ENCODE results near the gene PDE6H. TPM values are rescaled to one million over a fixed set of nuclear protein-coding genes. Genes with fewer than 3 reads are reported as not detected.

Gene PDE6H
- polyA plus RNA-seq, 10 donors, result not detected

DNA sequence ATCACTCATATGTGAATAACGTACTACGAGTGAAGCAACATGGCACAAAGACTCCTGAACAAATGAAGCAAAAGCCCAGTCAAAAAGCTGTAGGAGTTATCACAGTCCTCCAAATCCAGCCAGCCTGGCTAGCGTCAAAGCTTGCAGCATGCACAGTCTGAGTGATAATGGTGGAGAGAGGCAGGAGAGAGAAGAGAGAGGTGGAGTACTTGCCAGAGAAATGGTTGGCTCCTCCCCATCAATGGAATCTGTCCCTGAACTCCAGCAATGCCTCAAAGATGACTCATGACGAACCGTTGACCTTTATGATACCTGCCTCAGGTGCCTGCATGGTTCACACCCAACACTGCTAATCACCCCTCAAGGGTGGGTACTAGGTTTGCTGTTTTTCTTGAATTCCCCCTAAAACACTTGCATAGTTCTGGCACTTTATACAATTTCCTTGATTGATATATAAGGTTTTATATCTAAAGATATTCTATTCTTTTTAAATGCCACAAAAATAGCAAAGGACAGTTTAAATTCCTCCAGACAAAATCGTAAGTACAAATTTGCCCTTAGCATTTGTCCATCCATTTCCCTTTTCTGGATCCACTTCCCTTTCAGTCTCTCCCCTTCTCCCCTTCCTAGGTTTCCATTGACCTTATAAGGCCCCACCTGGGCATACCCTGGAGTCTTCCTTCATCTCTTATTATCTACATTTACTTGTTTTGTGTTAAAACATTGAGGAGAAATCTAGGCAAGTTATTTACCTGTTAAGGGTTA is 21.7 kb upstream of the PDE6H start:
- no peak for DNase-seq

- DNase-seq, result no peak
Measured at GRCh38 chr12:14951851-14952250, 21.0 kb upstream of the PDE6H start.

DNA sequence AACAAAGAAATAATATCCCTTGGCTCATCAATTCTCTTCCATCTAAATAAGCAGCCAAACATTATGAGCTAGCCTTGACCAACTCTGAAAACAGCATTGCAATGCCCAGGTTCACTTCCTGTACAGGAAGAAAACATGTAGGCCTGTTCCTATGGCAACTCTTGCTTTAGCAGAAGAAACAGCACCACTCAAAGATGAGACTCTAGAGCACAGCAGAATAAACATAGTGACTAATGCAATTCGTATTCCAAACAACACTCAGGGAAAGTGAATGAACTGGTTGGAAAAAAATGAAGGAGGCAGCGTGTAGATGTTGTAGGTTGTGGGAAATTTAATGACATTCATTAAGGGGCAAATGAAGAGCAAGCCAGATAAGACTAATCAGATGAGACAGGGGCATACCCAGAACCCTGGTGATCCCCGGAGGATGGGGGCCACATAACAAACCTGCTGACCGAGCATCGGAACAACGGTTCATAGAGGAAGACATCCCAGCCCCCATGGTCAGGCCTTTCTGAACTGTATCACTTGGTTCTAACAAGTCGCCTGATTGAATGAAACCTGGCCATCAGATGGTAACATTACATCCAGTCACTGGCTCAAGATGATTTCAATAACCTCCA is 20.4 kb upstream of the PDE6H start:
- peak; percentile 49 to 81 (median 70) for DNase-seq

GRCh38 chr12:14953752-14954151 is 19.1 kb upstream of the PDE6H start:
- no peak for DNase-seq

GRCh38 chr12:14954269-14954668 is 18.6 kb upstream of the PDE6H start:
- DNase-seq, result no peak

DNA sequence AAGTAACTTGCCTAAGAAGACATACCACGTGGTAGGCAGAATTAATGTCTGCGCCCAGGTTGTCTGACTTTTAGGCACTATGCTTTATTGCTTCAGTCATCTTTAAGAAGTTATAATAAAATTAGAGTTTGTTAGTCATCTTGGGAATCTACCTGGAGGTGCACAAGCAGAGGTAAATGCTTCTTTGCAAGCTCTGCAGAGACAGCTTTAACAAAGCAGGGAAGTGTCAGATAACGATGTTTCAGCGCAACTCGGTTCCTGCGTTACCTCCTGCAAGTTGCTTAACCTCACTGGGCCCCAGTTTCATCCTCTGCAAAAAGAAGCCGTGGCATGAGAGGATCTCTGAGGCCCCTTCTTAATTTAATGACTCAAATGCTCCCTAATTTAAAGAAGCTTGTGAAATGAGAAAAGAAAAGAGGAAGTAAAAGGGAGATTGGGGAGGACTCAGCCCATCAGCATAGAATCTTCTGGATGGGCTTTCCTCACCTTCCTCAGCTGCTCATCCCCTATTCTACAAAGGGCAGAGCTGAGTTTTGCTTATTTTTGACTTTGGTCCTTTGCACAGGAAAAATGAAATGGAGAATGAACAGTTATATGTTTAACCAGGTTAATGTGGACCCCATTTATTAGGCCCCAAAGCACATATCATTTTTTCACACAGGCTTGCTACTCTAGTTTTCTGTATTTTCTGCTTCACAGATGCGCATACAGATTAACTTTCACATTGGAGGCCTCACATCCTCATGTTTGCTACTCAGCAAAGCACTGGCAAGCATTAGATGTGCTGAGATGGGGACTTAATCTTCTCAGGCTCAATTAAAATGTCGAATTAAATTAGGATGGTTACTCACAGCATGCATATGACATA is 16.6 kb upstream of the PDE6H start:
- no peak for DNase-seq

GRCh38 chr12:14956905-14957304 is 15.9 kb upstream of the PDE6H start:
- DNase-seq, result no peak

DNA sequence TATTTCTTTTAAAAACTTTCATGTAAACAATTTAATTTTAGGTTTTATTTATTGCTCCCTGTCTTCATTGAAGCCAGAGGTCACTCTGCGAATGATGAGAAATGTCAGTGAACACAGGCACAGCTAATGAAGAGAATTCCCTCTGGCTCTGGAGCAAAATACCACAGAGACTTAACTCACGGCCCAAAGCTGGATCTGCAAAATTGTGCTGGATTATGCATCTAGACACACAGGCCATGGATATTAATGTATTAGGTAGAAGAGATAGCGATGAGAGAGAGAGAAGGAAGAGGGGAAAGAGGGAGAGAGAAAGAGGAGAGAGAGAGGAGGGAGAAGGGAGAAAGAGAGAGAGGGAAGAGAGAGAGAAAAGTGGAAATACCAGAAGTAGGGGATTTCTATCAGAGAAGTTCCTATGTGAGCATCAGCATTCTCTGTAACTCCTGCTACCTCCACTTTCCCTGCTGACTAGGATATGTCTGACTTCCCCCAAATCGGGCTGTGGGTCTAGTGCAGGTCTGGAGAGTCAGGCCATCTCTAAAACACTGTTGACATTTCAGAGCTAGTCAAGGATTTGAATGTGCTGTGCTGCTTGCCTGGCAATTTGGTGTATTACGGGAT is 15.2 kb upstream of the PDE6H start:
- DNase-seq, result peak in 1 of 3 donors; percentile 32

DNA sequence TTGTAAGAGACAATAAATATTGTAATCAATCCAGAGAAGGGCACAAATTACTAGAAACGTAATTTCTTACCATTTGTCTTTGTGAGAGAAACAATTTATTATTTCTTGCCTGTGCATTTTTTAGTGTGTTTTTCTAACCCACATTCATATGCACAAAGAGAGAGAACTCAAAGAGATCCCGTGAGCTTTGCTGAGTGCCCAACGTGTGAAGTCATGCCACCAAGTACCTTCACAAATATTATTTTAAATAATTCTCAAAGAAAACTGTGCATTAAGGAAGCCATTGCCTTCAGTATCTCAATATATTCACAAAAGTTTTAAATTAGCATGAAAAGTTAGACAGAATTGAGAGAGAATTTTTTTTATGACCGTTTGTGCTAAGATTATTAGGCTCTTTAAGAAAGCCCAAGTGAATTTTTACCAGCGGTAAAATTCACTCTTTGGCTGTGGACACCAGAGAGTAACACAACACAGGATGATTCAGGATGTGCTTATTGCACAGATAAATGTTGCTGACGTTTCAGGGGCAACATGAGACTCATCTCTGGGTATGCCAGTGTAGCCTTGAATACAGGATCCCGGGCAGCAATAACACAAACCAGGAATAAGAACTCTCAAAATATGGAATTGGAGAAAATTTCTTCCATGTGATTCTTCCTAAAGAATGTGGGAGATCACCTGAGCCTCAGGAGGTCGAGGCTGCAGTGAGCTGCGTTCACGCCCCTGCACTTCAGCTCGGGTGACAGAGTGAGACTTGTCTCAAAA is 14.3 kb upstream of the PDE6H start:
- no peak for DNase-seq

- no peak for DNase-seq
Measured at GRCh38 chr12:14959126-14959440, 13.8 kb upstream of the PDE6H start.

DNA sequence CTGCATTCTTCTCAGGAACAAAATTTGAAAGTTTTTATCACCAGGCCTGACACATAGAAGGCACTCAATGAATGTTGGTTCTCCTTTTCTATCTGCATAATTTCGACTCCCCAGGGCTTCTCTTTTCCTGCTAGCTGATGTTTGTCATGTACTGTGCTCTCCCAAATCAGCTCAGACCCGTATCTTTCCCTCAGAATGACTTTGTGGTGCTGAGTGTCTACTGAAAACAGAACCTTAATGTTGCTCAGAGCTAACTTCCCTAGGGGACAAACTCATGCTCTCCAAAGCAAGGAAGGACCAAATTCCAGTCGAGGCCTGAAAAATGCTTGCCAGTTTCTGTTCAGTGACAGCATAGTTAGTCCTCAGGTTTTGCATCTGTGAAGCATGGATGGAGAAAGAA is 13.4 kb upstream of the PDE6H start:
- peak in 1 of 3 donors; percentile 25 for DNase-seq

DNA sequence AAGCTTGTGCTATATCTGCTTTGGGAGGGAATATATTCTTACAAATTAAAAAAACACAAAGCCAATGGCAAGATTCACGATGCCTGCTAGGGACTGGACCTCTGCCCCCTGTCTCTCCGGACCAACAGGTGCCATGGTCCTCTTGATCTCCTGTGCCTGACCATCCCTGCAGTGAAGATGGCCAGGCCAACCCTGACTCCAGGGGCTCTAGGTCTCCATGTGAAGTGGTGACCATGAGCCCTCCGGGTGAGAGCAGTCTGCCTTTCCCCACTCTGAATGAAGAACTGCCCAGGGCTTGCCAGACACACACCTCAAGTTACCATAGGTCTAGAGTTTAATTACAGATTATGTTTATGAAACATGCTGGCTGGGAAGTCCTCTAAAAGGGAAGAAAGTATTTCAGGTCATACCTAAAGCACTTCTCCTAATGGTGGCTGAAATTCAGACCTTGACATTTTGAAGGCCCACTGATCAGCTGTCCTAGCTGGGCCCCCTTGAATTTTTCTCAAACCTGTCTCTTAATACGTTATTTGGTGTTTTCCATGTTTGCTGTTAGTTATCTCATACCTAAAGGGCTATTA is 12.8 kb upstream of the PDE6H start:
- no peak for DNase-seq

DNA sequence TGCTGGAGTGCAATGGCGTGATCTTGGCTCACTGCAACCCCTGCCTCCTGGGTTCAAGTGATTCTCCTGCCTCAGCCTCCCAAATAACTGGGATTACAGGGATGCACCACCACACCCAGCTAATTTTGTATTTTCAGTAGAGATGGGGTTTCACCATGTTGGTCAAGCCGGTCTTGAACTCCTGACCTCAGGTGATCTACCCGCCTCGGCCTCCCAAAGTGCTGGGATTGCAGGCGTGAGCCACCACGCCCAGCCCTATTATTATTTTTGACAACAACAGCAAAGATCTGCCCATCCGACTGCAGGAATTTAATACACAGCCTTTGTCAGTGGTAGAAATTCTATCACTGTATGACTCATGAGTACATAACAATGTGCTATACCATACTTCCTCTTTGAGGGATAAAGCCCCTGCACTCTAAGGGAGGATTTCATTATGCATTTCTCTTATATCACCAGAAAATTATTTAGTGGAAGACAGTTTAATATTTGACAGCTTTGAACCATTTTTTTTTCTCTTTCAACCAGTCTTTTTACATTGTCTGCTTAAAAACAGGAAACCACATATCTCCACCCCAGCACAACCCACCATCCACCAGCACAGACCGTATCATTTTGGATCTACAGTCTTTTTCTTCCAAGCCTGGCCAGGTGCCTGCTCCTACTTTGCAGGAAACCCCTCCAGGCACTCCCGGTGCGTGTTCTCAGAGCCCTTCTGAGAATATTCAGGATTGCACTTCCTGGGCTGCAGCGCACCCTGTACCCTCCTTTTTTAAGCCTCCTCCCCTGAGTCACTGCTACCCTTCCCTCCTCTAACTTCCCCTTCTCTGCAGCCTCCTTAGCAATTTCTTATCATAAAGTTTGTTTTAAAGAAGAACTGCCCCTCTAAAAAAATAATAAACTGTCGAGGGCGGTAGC is 12.0 kb upstream of the PDE6H start:
- peak in 2 of 3 donors; percentile 49 to 51 for DNase-seq

DNA sequence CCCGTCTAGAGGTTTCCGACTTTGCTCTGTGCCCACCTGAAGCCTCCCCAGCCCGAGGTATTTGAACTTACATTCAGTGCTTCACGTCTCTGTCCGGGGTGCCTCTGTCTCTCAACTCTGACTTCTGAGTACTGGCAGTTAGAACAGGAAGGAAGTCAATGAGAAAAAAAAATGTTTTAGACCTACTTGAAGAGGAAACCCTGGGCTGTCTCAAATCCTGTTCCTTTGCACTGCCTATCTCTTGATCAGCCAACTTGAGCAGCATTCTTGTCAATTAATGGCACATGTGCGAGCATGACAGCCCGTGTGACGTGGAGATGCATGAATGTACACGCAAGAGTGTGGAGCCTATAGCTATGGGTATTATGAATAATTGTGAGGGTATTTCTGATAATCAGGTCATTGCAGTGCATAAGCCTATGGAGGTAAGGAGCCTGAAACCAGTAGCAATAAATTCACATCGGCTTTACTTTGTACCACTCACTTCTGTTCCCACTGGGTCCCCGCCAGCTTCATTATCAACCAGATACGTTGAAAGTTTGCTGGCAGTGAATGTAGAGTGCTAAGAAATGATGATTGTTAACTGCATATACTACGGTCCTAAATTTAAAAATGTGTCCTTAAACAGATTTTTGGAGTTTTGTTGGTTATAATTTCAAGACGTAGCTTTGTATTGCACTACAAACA is 11.2 kb upstream of the PDE6H start, which contains the start of gene ARHGDIB:
TSS of gene ARHGDIB (minus strand) at position 136 of the 687 bp plus-strand sequence. CDS start 10,889 bp downstream, outside the sequence.
- DNase-seq, result peak in 2 of 3 donors; percentile 30 to 51

DNA sequence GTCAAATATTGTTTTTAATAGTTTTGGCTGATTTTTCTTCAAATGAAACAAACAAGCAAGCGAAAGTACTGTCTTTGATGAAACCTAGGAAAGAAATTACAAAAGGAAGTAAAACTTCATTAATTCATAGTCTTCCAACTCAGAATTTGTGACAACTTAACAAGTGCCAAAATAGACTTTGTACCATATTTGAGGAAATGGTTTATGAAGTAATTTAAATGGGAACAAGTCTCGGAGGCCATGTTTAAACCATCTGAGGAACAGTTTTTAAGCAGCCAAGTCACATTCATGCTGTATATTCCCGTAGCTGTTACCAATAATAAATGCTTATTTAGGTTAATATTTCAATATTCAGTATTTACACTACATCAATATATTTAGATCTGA is 10.7 kb upstream of the PDE6H start:
- no peak for DNase-seq

DNA sequence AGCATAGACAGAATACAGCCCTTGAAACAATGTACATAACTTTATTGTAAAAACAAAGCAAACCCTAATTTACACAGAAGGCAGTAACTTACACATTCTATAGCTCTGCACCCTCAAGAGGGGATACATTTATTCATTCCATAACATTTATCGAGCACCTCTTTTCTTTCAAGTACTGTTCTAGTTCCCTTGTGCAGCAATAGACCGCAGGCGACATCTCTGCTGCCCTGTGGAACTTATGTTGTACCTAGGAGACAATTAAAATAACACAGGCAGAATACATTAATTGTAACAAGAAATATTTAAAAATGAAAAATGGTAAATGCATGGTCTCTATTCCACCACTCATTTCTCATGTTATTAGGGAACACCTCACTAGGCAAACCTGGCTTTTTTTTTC is 10.0 kb upstream of the PDE6H start:
- no peak for DNase-seq

GRCh38 chr12:14963520-14963919 is 9.3 kb upstream of the PDE6H start:
- DNase-seq, result no peak

GRCh38 chr12:14964406-14964805 is 8.4 kb upstream of the PDE6H start:
- no peak for DNase-seq

DNA sequence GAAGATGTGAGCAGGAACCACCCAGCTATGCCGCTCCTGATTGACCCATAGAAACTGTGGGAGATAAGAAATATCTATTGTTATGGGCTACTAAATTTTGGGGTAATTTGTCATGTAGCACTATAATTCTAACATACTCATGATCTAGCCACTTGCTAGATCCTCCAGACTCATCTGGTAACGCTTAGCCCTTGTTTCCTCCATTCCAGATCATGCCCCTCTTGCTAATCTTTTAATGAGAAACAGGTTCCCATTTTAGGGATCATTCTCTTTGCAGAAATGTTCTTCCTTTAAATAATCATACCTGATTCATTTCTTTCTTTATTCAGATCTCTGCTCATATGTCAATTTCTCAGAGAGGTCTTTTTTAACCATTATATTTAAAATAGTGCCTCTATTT is 7.6 kb upstream of the PDE6H start:
- DNase-seq, result no peak
